Testis (tissue), 3 donors: ENCODE data around the gene SLC19A1. TPM values are rescaled to one million over a fixed set of nuclear protein-coding genes. Genes with fewer than 3 reads are reported as not detected.

Experiments
- DNase-seq: peaks from one replicate; pipeline ENCODE4 v3.0.0-alpha.2; 2019
- H3K27ac ChIP-seq, 2 donors: fragments of 200-600 bp; sonication (generic); one replicate each; pipeline ENCODE4 v1.5.1; 2019
- H3K27me3 ChIP-seq: fragments of 200-600 bp; sonication (generic); one replicate; pipeline ENCODE4 v1.5.1; 2019
- H3K36me3 ChIP-seq: fragments of 200-600 bp; sonication (generic); one replicate; pipeline ENCODE4 v1.5.1; 2017; ENCODE audit warnings: low read depth; ENCODE audit errors: missing control alignments
- H3K4me1 ChIP-seq: fragments of 200-600 bp; sonication (generic); one replicate; pipeline ENCODE4 v1.5.1; 2019
- H3K4me3 ChIP-seq, 2 donors: fragments of 200-600 bp; sonication (generic); one replicate each; pipeline ENCODE4 v1.5.1; 2017 to 2019
- H3K9me3 ChIP-seq: fragments of 200-600 bp; sonication (generic); one replicate; pipeline ENCODE4 v1.5.1; 2017
- CTCF ChIP-seq, 3 experiments: fragments of 450-650 bp in 2 of 3; fragments of 200-600 bp in 1 of 3; sonication (generic) in 1 of 3; IDR thresholded peaks; one replicate each; pipeline ENCODE4 v1.5.1; 2016 to 2019; ENCODE audit warnings: antibody characterized with exemption in 3 of 3, mild to moderate bottlenecking in 2 of 3, moderate library complexity in 1 of 3
- POLR2A ChIP-seq: fragments of 450-650 bp; IDR thresholded peaks from one replicate; pipeline ENCODE4 v1.6.1; 2017; ENCODE audit warnings: antibody characterized with exemption, mild to moderate bottlenecking, moderate library complexity
- WGBS, 2 donors: methylation state at CpG; one replicate each; pipeline ENCODE4 v1.1.5; 2018; 5-methylcytosine and 5-hydroxymethylcytosine counted together
- intact Hi-C: fragments of 100-400 bp; cut with DNase I; formaldehyde crosslinking; loops from one replicate; pipeline ENCODE4 v1.15.1; 2023; ENCODE audit warnings: low total_unique reads
- polyA plus RNA-seq: library from polyadenylated mRNA; stranded (reverse); fragments of 350-450 nt; fragmentation: Illumina TruSeq; extraction: RNeasy Lipid Tissue Mini Kit (QIAGEN cat#74804); gene quantifications from one replicate; pipeline ENCODE4 v1.2.3, GENCODE V29; 2014; ENCODE audit warnings: low read depth, low replicate concordance; ENCODE audit not compliant: insufficient read depth
- total RNA-seq, 2 donors: library from RNA; depleted of rRNA; stranded (reverse); fragments of >200 nt; gene quantifications; one replicate each; pipeline ENCODE4 v1.2.3, GENCODE V29; 2016

The SLC19A1 gene
- total and polyA plus RNA-seq, 3 donors from 2014 or later, result 5.5 to 17.4 (median 15.7) TPM

GRCh38 chr21:45522381-45522780 lies 19.9 kb downstream of the SLC19A1 start:
- no peak for DNase-seq
- Histone ChIP-seq H3K36me3 (no peaks in the 10 kb centered on the region), H3K4me3 (no peak overlapping the region), H3K9me3 (no peaks in the 10 kb centered on the region), H3K27ac (no peak overlapping the region), H3K27me3 (no peaks in the 10 kb centered on the region), H3K4me1 (peaks cover 10% of the 10 kb centered on the region)
- intact Hi-C loops, result no loop called here
- WGBS, 2 donors, result 98 to 99% methylated on average over 6 of the region's 6 CpGs
- TF ChIP-seq POLR2A (no peak), CTCF (IDR thresholded peaks at IDR 0.05) (no peak)

GRCh38 chr21:45521241-45521640 lies 21.0 kb downstream of the SLC19A1 start:
- WGBS, 2 donors, result 98 to 100% methylated on average over 2 of the region's 2 CpGs
- H3K4me1 ChIP-seq, result peaks cover 10% of the 10 kb centered on the region
- no peak overlapping the region for H3K4me3 ChIP-seq
- H3K27me3 ChIP-seq, result no peaks in the 10 kb centered on the region
- TF ChIP-seq POLR2A (no peak), CTCF (IDR thresholded peaks at IDR 0.05) (no peak)
- H3K36me3 ChIP-seq, result no peaks in the 10 kb centered on the region
- H3K9me3 ChIP-seq, result no peaks in the 10 kb centered on the region
- intact Hi-C loops, result no loop called here
- no peak overlapping the region for H3K27ac ChIP-seq
- no peak for DNase-seq

GRCh38 chr21:45519182-45519581 lies 23.1 kb downstream of the SLC19A1 start:
- TF ChIP-seq CTCF (IDR thresholded peaks at IDR 0.05), result no peak
- no peak for TF ChIP-seq POLR2A
- H3K27me3 ChIP-seq, result no peaks in the 10 kb centered on the region
- 92 to 93% methylated on average over 4 of the region's 4 CpGs for WGBS, 2 donors
- H3K27ac ChIP-seq, result no peak overlapping the region
- no peak overlapping the region for H3K4me3 ChIP-seq
- intact Hi-C loops, result no loop called here
- DNase-seq, result no peak
- no peaks in the 10 kb centered on the region for H3K4me1 ChIP-seq
- no peaks in the 10 kb centered on the region for H3K36me3 ChIP-seq
- no peaks in the 10 kb centered on the region for H3K9me3 ChIP-seq

- Histone ChIP-seq H3K27me3 (no peaks in the 10 kb centered on the region), H3K4me1 (no peaks in the 10 kb centered on the region), H3K4me3 (no peak overlapping the region), H3K36me3 (no peaks in the 10 kb centered on the region), H3K9me3 (no peaks in the 10 kb centered on the region), H3K27ac (no peak overlapping the region)
- no peak for DNase-seq
- 83 to 92% methylated on average over 2 of the region's 2 CpGs for WGBS, 2 donors
- intact Hi-C loops, result no loop called here
- TF ChIP-seq CTCF (IDR thresholded peaks at IDR 0.05) (no peak), POLR2A (no peak)
Measured at GRCh38 chr21:45518742-45519141, 23.5 kb downstream of the SLC19A1 start.

DNA sequence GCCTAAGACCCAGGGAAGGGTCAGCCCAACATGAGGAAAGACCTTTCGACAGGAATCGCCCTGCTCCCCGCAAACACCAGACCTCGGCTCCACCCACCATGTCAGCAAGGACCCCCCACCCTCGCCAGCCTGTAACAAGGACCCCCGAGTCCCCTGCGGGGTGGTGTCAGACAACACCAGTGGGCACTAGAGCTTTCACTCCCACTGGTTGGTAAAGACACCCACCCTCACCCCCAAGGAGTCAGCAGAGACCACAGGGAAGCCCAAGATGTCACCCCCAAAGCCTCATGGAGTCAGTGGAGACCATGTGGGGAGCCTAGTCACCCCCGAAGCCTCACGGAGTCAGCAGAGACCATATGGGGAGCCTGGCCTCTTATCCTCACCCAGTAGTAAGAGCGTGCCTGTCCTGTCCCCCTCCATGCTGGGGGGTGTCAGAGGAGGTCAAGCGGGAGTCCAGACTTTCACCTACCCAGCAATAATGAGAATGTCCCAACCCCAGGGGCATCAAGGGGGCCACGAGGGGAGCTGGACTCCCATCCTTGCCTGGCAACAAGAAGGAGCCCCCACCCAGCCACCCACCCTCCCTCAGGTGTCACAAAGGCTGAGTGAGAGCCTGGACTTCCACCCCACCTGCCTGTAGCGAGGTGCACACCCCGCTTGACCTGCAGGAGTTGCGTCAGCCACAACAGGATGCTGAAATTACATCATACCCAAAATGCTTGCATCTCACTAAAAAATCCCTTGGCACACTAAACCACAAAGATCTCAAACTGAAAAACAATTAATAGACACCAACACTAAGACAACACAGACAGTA lies 24.8 kb downstream of the SLC19A1 start:
- TF ChIP-seq CTCF (IDR thresholded peaks at IDR 0.05) (no peak), POLR2A (no peak)
- 95 to 96% methylated on average over 12 to 15 of the region's 15 CpGs for WGBS, 2 donors
- intact Hi-C loops, result no loop called here

More for the DNA sequence above, 24.8 kb downstream of the SLC19A1 start:
- H3K27me3 ChIP-seq, result no peaks in the 10 kb centered on the region
- H3K9me3 ChIP-seq, result no peaks in the 10 kb centered on the region
- no peak for DNase-seq
- H3K4me1 ChIP-seq, result no peaks in the 10 kb centered on the region
- no peak overlapping the region for H3K4me3 ChIP-seq
- H3K36me3 ChIP-seq, result no peaks in the 10 kb centered on the region
- H3K27ac ChIP-seq, result no peak overlapping the region
